Chondrocyte (in vitro differentiated cells): Measurements from ENCODE around the gene TTLL5. TPM values are rescaled to one million over a fixed set of nuclear protein-coding genes. Genes with fewer than 3 reads are reported as not detected.

Experiments
- DNase-seq: peaks from one replicate; pipeline ENCODE4 v3.0.0; 2021; ENCODE audit warnings: mixed read lengths, low spot score
- H3K27ac Mint-ChIP-seq: one replicate; pipeline ENCODE4 v1.8.0; 2021; ENCODE audit warnings: mild to moderate bottlenecking, moderate library complexity, mixed read lengths; ENCODE audit not compliant: unreplicated experiment
- H3K27me3 Mint-ChIP-seq: 2 replicates; pipeline ENCODE4 v1.8.0; 2021; ENCODE audit warnings: low read depth, mixed read lengths
- H3K36me3 Mint-ChIP-seq: 2 replicates; pipeline ENCODE4 v1.8.0; 2021; ENCODE audit warnings: low read depth, mixed read lengths
- H3K4me1 Mint-ChIP-seq: 2 replicates; pipeline ENCODE4 v1.8.0; 2021; ENCODE audit warnings: low read depth, mild to moderate bottlenecking, mixed read lengths
- H3K4me3 Mint-ChIP-seq: one replicate; pipeline ENCODE4 v1.8.0; 2021; ENCODE audit warnings: mild to moderate bottlenecking, moderate library complexity, mixed read lengths; ENCODE audit not compliant: unreplicated experiment
- H3K9me3 Mint-ChIP-seq: 2 replicates; pipeline ENCODE4 v1.8.0; 2021; ENCODE audit warnings: low read depth, mixed read lengths
- total RNA-seq: library from RNA; stranded (reverse); gene quantifications from 3 replicates; pipeline ENCODE4 v1.2.1, GENCODE V29; 2021
- TF ChIP-seq, protein P1 (sequence below): fragments of 200-600 bp; sonication (generic); IDR thresholded peaks from 2 replicates; pipeline ENCODE4 v1.5.0; 2021; ENCODE audit warnings: antibody characterized with exemption, mild to moderate bottlenecking, moderate library complexity

The TTLL5 gene
- total RNA-seq, 1 donor from 2014 or later = 22.1 TPM

DNA sequence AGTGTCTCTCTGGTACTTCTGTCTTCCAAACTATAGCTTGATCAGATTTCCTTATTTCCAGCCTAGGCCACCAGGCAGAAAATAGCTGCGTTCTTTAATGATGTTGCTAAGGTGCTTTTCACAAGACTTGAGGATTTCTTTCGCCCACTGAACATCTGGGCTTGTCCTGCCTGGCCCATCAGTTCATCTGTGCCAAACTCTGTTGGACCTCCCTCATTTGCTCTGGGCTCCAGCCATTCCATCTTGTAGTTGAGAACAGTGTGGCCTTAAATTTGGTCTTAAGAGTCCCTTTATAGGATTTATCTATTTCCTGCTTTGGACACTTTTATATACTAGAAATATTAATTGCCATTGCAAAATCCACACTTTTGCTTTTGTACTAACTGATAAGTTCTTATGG, 109.6 kb downstream of the TTLL5 start:
- H3K9me3 Mint-ChIP-seq = no peaks in the 10 kb centered on the region

DNA sequence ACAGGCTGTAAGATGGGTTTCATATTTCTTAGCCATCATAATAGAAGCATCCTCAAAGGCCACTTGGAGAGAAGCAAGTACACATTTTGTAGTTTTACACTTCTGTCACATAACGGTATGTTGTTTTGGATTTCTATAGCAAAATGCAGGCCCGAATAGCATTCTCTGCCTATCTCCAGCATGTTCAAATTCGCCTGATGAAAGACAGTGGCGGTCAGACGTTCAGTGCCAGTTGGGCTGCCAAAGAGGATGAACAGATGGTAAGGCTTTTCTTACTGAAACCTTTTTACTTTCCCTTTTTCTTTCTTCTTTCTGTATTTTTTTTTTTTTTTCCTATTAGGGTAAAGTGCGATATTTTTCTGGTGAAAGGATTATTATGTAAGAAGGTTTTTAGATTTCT, 110.5 kb downstream of the TTLL5 start:
- TF ChIP-seq, protein P1, sequence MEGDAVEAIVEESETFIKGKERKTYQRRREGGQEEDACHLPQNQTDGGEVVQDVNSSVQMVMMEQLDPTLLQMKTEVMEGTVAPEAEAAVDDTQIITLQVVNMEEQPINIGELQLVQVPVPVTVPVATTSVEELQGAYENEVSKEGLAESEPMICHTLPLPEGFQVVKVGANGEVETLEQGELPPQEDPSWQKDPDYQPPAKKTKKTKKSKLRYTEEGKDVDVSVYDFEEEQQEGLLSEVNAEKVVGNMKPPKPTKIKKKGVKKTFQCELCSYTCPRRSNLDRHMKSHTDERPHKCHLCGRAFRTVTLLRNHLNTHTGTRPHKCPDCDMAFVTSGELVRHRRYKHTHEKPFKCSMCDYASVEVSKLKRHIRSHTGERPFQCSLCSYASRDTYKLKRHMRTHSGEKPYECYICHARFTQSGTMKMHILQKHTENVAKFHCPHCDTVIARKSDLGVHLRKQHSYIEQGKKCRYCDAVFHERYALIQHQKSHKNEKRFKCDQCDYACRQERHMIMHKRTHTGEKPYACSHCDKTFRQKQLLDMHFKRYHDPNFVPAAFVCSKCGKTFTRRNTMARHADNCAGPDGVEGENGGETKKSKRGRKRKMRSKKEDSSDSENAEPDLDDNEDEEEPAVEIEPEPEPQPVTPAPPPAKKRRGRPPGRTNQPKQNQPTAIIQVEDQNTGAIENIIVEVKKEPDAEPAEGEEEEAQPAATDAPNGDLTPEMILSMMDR = no peak
- no peaks in the 10 kb centered on the region for H3K27me3 Mint-ChIP-seq
- DNase-seq = no peak
- peaks cover 7% of the 10 kb centered on the region for H3K36me3 Mint-ChIP-seq
- H3K9me3 Mint-ChIP-seq = no peaks in the 10 kb centered on the region
- no peak overlapping the region for H3K4me3 Mint-ChIP-seq
- no peak overlapping the region for H3K27ac Mint-ChIP-seq
- H3K4me1 Mint-ChIP-seq = no peaks in the 10 kb centered on the region

More for the DNA sequence above, 109.6 kb downstream of the TTLL5 start:
- TF ChIP-seq, protein P1 = no peak
- no peaks in the 10 kb centered on the region for H3K4me1 Mint-ChIP-seq
- no peaks in the 10 kb centered on the region for H3K27me3 Mint-ChIP-seq
- no peak overlapping the region for H3K27ac Mint-ChIP-seq
- peaks cover 6% of the 10 kb centered on the region for H3K36me3 Mint-ChIP-seq
- no peak for DNase-seq
- H3K4me3 Mint-ChIP-seq = no peak overlapping the region

DNA sequence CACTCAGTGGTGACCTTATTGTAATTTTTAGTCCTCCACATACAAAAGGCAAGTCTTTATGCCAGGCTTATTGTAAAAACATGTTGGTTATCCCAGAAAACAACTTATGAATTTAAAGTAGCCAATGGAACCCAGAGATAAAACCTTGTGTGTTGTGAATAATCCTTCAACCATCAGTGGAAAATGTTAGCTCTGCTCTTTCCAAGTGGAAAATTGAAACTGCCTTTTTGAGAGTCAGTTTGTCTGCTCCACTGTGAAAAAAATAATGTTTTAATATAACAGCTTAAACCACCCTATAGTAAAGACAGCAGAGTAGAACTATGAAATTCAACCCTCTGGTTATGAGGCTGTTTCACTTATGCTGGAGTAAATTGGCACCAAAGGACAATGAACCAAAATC, 112.0 kb downstream of the TTLL5 start:
- DNase-seq = no peak
- TF ChIP-seq, protein P1 = no peak
- Mint-ChIP-seq H3K27me3 (no peaks in the 10 kb centered on the region), H3K27ac (no peak overlapping the region), H3K9me3 (no peaks in the 10 kb centered on the region), H3K4me1 (no peaks in the 10 kb centered on the region), H3K36me3 (peaks cover 10% of the 10 kb centered on the region), H3K4me3 (no peak overlapping the region)

DNA sequence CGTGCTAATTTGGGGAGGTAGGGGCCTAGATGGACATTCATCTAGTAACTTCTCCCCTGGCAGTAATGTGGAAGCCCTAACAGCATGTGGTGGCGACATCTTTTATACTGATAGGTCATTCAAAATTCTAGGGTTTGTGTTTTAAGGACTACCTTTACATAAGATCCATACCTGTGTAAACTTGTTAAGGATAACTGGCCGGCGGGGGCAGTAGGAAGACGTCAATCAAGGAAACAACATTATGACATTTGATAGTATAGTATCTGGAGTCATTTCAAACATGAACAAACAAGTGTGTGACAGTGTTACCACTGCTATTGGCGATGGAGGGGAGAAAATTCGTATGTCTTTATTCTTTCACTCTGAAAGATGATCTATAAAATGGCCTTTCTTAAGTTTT, 120.0 kb downstream of the TTLL5 start:
- Mint-ChIP-seq H3K36me3 (peaks cover 24% of the 10 kb centered on the region), H3K27me3 (no peaks in the 10 kb centered on the region), H3K4me1 (peaks cover 5% of the 10 kb centered on the region), H3K27ac (no peak overlapping the region), H3K9me3 (no peaks in the 10 kb centered on the region), H3K4me3 (no peak overlapping the region)
- TF ChIP-seq, protein P1 = no peak
- DNase-seq = no peak

DNA sequence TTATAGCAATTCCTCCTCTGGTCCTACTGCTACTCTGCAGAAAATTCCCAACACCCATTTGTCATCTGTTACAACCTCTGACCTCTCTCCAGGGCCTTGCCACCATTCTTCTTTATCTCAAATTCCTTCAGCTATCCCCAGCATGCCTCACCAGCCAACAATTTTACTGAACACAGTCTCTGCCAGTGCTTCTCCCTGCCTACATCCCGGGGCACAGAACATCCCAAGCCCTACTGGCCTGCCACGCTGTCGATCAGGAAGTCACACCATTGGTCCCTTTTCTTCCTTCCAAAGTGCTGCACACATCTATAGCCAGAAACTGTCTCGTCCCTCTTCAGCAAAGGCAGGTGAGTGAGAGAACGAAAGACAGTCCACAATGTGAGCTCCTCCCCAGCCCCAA, 122.1 kb downstream of the TTLL5 start:
- Mint-ChIP-seq H3K4me3 (no peak overlapping the region), H3K36me3 (peaks cover 22% of the 10 kb centered on the region), H3K27ac (no peak overlapping the region), H3K4me1 (peaks cover 5% of the 10 kb centered on the region), H3K27me3 (no peaks in the 10 kb centered on the region), H3K9me3 (no peaks in the 10 kb centered on the region)
- DNase-seq = no peak
- TF ChIP-seq, protein P1 = no peak
